Naive thymus-derived CD4-positive, alpha-beta T cell (primary cell): Measurements from ENCODE around the gene CCDC192. TPM values are rescaled to one million over a fixed set of nuclear protein-coding genes. Genes with fewer than 3 reads are reported as not detected.

ENCODE experiments used
- ATAC-seq: fragments of 150-1000 bp; cut with Tn5 transposase; 2 replicates; pipeline ENCODE4 v1.10.0; 2021; ENCODE audit warnings: mild to moderate bottlenecking, moderate library complexity
- CTCF ChIA-PET: fragments of 350-600 bp; sonication (Branson Sonifier 250); formaldehyde crosslinking; loops from one replicate; lab custom pipeline; 2021; ENCODE audit warnings: antibody characterized with exemption; lab: Charles Lee
- POLR2A ChIA-PET: fragments of 350-600 bp; sonication (Branson Sonifier 250); formaldehyde crosslinking; loops from one replicate; lab custom pipeline; 2021; ENCODE audit warnings: antibody characterized with exemption, inconsistent platforms; lab: Charles Lee
- DNase-seq, 9 donors: peaks; one replicate each; pipeline versions ENCODE4 v3.0.0 to v3.0.0-alpha.2; 2020 to 2022; ENCODE audit warnings: mixed read lengths in 1 of 9
- H3K27ac ChIP-seq: one replicate; pipeline ENCODE4 v1.7.0; 2013; ENCODE audit warnings: mild to moderate bottlenecking, low read depth, low read length, moderate library complexity
- H3K27me3 ChIP-seq, 2 donors: one replicate each; pipeline ENCODE4 v1.7.0; 2013; ENCODE audit warnings: low read length in 2 of 2, mild to moderate bottlenecking in 2 of 2, moderate library complexity in 2 of 2; ENCODE audit not compliant: control insufficient read depth in 2 of 2, insufficient read depth in 2 of 2
- H3K36me3 ChIP-seq, 3 experiments: 1 replicate in 2 of 3; 2 replicates in 1 of 3; pipeline ENCODE4 v1.7.0; 2013; ENCODE audit warnings: low read length in 3 of 3, mild to moderate bottlenecking in 3 of 3, moderate library complexity in 1 of 3; ENCODE audit not compliant: insufficient read depth in 3 of 3, control insufficient read depth in 2 of 3
- H3K4me1 ChIP-seq, 2 donors: one replicate each; pipeline ENCODE4 v1.7.0; 2013; ENCODE audit warnings: low read length in 2 of 2, mild to moderate bottlenecking in 2 of 2, moderate library complexity in 1 of 2; ENCODE audit not compliant: control insufficient read depth in 2 of 2, insufficient read depth in 2 of 2
- H3K4me3 ChIP-seq: 2 replicates; pipeline ENCODE4 v1.7.0; 2013; ENCODE audit warnings: mild to moderate bottlenecking, low read length
- H3K9me3 ChIP-seq, 3 experiments: 1 replicate in 2 of 3; 2 replicates in 1 of 3; pipeline ENCODE4 v1.7.0; 2013; ENCODE audit warnings: low read length in 3 of 3; ENCODE audit not compliant: control insufficient read depth in 2 of 3
- H3K27ac Mint-ChIP-seq, 9 donors: one replicate each; pipeline ENCODE4 v1.8.0; 2020 to 2022; ENCODE audit warnings: mixed read lengths in 9 of 9, mild to moderate bottlenecking in 8 of 9, moderate library complexity in 5 of 9, inconsistent platforms in 2 of 9
- H3K27me3 Mint-ChIP-seq, 5 donors: one replicate each; pipeline ENCODE4 v1.8.0; 2021 to 2022; ENCODE audit warnings: mixed read lengths in 5 of 5, mild to moderate bottlenecking in 1 of 5
- H3K36me3 Mint-ChIP-seq, 5 donors: one replicate each; pipeline ENCODE4 v1.8.0; 2020 to 2022; ENCODE audit warnings: mixed read lengths in 5 of 5, mild to moderate bottlenecking in 3 of 5, inconsistent platforms in 1 of 5
- H3K4me1 Mint-ChIP-seq, 7 donors: one replicate each; pipeline ENCODE4 v1.8.0; 2020 to 2022; ENCODE audit warnings: mixed read lengths in 7 of 7, mild to moderate bottlenecking in 3 of 7, inconsistent platforms in 1 of 7
- H3K4me3 Mint-ChIP-seq, 10 donors: one replicate each; pipeline ENCODE4 v1.8.0; 2020 to 2022; ENCODE audit warnings: mild to moderate bottlenecking in 10 of 10, mixed read lengths in 10 of 10, moderate library complexity in 6 of 10, inconsistent platforms in 2 of 10
- H3K9me3 Mint-ChIP-seq, 11 donors: one replicate each; pipeline ENCODE4 v1.8.0; 2020 to 2022; ENCODE audit warnings: mixed read lengths in 11 of 11, mild to moderate bottlenecking in 4 of 11, inconsistent platforms in 1 of 11, moderate library complexity in 1 of 11
- intact Hi-C, 2 donors: fragments of 100-400 bp; cut with micrococcal nuclease; formaldehyde crosslinking; loops; one replicate each; pipeline ENCODE4 v1.15.1; 2023
- polyA plus RNA-seq, 2 donors: library from polyadenylated mRNA; unstranded; fragments of 300-500 nt; fragmentation: Illumina TruSeq; gene quantifications; one replicate each; pipeline ENCODE4 v1.2.3, GENCODE V29; 2021
- total RNA-seq, 6 experiments: library from RNA in 5 of 6; stranded (reverse) in 5 of 6; gene quantifications; 1 replicate in 5 of 6; 2 replicates in 1 of 6; pipeline ENCODE4 v1.2.3 and lab custom pipeline; 2021 to 2026

Gene CCDC192
- total and polyA plus RNA-seq, 7 experiments from 2014 or later: not detected

- Histone ChIP-seq H3K27me3 (no peaks in the 10 kb centered on the region), H3K27ac (no peak overlapping the region), H3K4me3 (no peak overlapping the region), H3K4me1 (no peaks in the 10 kb centered on the region), H3K36me3 (no peaks in the 10 kb centered on the region), H3K9me3 (no peaks in the 10 kb centered on the region)
- ChIA-PET CTCF (no interaction called here), POLR2A (no interaction called here)
- Mint-ChIP-seq H3K27ac (no peak overlapping the region), H3K27me3 (peaks cover 0 to 3% (median 0%) of the 10 kb centered on the region in 5 donors), H3K4me1 (no peaks in the 10 kb centered on the region), H3K9me3 (peaks cover 0 to 2% (median 0%) of the 10 kb centered on the region in 11 donors), H3K4me3 (no peak overlapping the region), H3K36me3 (no peaks in the 10 kb centered on the region)
- intact Hi-C loops: no loop called here
- DNase-seq (no peak), ATAC-seq (no peak)
These were observed 182.0 kb downstream of the CCDC192 start for GRCh38 chr5:127885176-127885575.

GRCh38 chr5:127886081-127886480 is 182.9 kb downstream of the CCDC192 start:
- Mint-ChIP-seq H3K4me1 (no peaks in the 10 kb centered on the region), H3K27ac (no peak overlapping the region), H3K4me3 (no peak overlapping the region), H3K9me3 (peaks cover 0 to 2% (median 0%) of the 10 kb centered on the region in 11 donors), H3K27me3 (peaks cover 0 to 3% (median 0%) of the 10 kb centered on the region in 5 donors), H3K36me3 (no peaks in the 10 kb centered on the region)
- ChIA-PET CTCF (no interaction called here), POLR2A (no interaction called here)
- Histone ChIP-seq H3K9me3 (no peaks in the 10 kb centered on the region), H3K27me3 (no peaks in the 10 kb centered on the region), H3K4me3 (no peak overlapping the region), H3K4me1 (no peaks in the 10 kb centered on the region), H3K36me3 (no peaks in the 10 kb centered on the region), H3K27ac (no peak overlapping the region)
- intact Hi-C loops: no loop called here
- ATAC-seq: no peak
- DNase-seq: no peak

GRCh38 chr5:127887282-127887681 is 184.1 kb downstream of the CCDC192 start:
- DNase-seq: no peak
- no peaks in the 10 kb centered on the region for H3K9me3 ChIP-seq
- no peak for ATAC-seq
- ChIA-PET CTCF (no interaction called here), POLR2A (no interaction called here)
- Mint-ChIP-seq H3K36me3 (no peaks in the 10 kb centered on the region), H3K9me3 (peaks cover 0 to 2% (median 0%) of the 10 kb centered on the region in 11 donors), H3K4me1 (no peaks in the 10 kb centered on the region), H3K27me3 (peaks cover 0 to 3% (median 0%) of the 10 kb centered on the region in 5 donors), H3K4me3 (no peak overlapping the region), H3K27ac (no peak overlapping the region)
- H3K4me1 ChIP-seq: no peaks in the 10 kb centered on the region
- no peaks in the 10 kb centered on the region for H3K36me3 ChIP-seq
- no peaks in the 10 kb centered on the region for H3K27me3 ChIP-seq
- H3K27ac ChIP-seq: no peak overlapping the region
- intact Hi-C loops: no loop called here
- H3K4me3 ChIP-seq: no peak overlapping the region

- Mint-ChIP-seq H3K27me3 (peaks cover 0 to 3% (median 0%) of the 10 kb centered on the region in 5 donors), H3K9me3 (no peaks in the 10 kb centered on the region), H3K4me1 (no peaks in the 10 kb centered on the region), H3K27ac (no peak overlapping the region), H3K4me3 (no peak overlapping the region), H3K36me3 (no peaks in the 10 kb centered on the region)
- intact Hi-C loops: no loop called here
- ChIA-PET POLR2A (no interaction called here), CTCF (no interaction called here)
- DNase-seq (no peak), ATAC-seq (no peak)
- no peaks in the 10 kb centered on the region for H3K36me3 ChIP-seq
- H3K4me3 ChIP-seq: no peak overlapping the region
- no peak overlapping the region for H3K27ac ChIP-seq
- H3K4me1 ChIP-seq: no peaks in the 10 kb centered on the region
- H3K27me3 ChIP-seq: no peaks in the 10 kb centered on the region
- no peaks in the 10 kb centered on the region for H3K9me3 ChIP-seq
These were observed 188.8 kb downstream of the CCDC192 start for GRCh38 chr5:127891942-127892341.

GRCh38 chr5:127892467-127893207 is 189.4 kb downstream of the CCDC192 start:
- POLR2A ChIA-PET: no interaction called here
- Histone ChIP-seq H3K4me3 (no peak overlapping the region), H3K9me3 (no peaks in the 10 kb centered on the region), H3K27me3 (no peaks in the 10 kb centered on the region), H3K36me3 (no peaks in the 10 kb centered on the region), H3K27ac (no peak overlapping the region), H3K4me1 (no peaks in the 10 kb centered on the region)
- intact Hi-C loops: no loop called here
- H3K4me3 Mint-ChIP-seq: no peak overlapping the region
- no peaks in the 10 kb centered on the region for H3K36me3 Mint-ChIP-seq
- DNase-seq (no peak), ATAC-seq (peak; percentile 46)
- CTCF ChIA-PET: no interaction called here
- H3K9me3 Mint-ChIP-seq: no peaks in the 10 kb centered on the region
- peaks cover 0 to 3% (median 0%) of the 10 kb centered on the region in 5 donors for H3K27me3 Mint-ChIP-seq
- H3K4me1 Mint-ChIP-seq: no peaks in the 10 kb centered on the region
- no peak overlapping the region for H3K27ac Mint-ChIP-seq

GRCh38 chr5:127893232-127893631 is 190.0 kb downstream of the CCDC192 start:
- H3K9me3 ChIP-seq: no peaks in the 10 kb centered on the region
- no peaks in the 10 kb centered on the region for H3K4me1 ChIP-seq
- H3K27ac Mint-ChIP-seq: no peak overlapping the region
- H3K4me3 Mint-ChIP-seq: no peak overlapping the region
- ATAC-seq (no peak), DNase-seq (no peak)
- peaks cover 0 to 3% (median 0%) of the 10 kb centered on the region in 5 donors for H3K27me3 Mint-ChIP-seq
- no peaks in the 10 kb centered on the region for H3K9me3 Mint-ChIP-seq
- H3K36me3 Mint-ChIP-seq: no peaks in the 10 kb centered on the region
- no peak overlapping the region for H3K4me3 ChIP-seq
- intact Hi-C loops: no loop called here
- H3K27me3 ChIP-seq: no peaks in the 10 kb centered on the region
- no peaks in the 10 kb centered on the region for H3K4me1 Mint-ChIP-seq
- no peaks in the 10 kb centered on the region for H3K36me3 ChIP-seq
- ChIA-PET POLR2A (no interaction called here), CTCF (no interaction called here)
- H3K27ac ChIP-seq: no peak overlapping the region

GRCh38 chr5:127894461-127894860 is 191.3 kb downstream of the CCDC192 start:
- Mint-ChIP-seq H3K27me3 (peaks cover 0 to 3% (median 0%) of the 10 kb centered on the region in 5 donors), H3K4me3 (no peak overlapping the region), H3K9me3 (no peaks in the 10 kb centered on the region), H3K4me1 (peaks cover 0 to 1% (median 0%) of the 10 kb centered on the region in 7 donors), H3K36me3 (no peaks in the 10 kb centered on the region), H3K27ac (no peak overlapping the region)
- no peaks in the 10 kb centered on the region for H3K27me3 ChIP-seq
- intact Hi-C loops: no loop called here
- H3K4me3 ChIP-seq: no peak overlapping the region
- CTCF ChIA-PET: no interaction called here
- H3K4me1 ChIP-seq: no peaks in the 10 kb centered on the region
- no peak for ATAC-seq
- no peaks in the 10 kb centered on the region for H3K9me3 ChIP-seq
- no peak for DNase-seq
- POLR2A ChIA-PET: no interaction called here
- H3K36me3 ChIP-seq: no peaks in the 10 kb centered on the region
- no peak overlapping the region for H3K27ac ChIP-seq
